ENCODE data around the gene NUDT14. TPM values are rescaled to one million over a fixed set of nuclear protein-coding genes. Genes with fewer than 3 reads are reported as not detected.

The NUDT14 gene
- total and polyA plus RNA-seq, 9 donors, result 0.68 to 22.5 (median 11.4) TPM

- 15 to 20% (median 16%) methylated on average over 24 to 25 of the region's 25 CpGs for WGBS, 3 donors
- TF ChIP-seq CTCF (IDR thresholded peaks at IDR 0.05) (no peak), POLR2A (IDR thresholded peaks at IDR 0.05) (no peak), EP300 (IDR thresholded peaks at IDR 0.05) (no peak)
- Histone ChIP-seq H3K27ac (peak overlapping the region in 1 of 2 donors; percentile 23), H3K4me3 (no peak overlapping the region), H3K4me1 (ENCODE audit: insufficient read depth) (no peaks in the 10 kb centered on the region), H3K27me3 (no peaks in the 10 kb centered on the region), H3K9me3 (no peaks in the 10 kb centered on the region), H3K36me3 (no peaks in the 10 kb centered on the region)
- intact Hi-C loops (cut with DNase I), result no loop called here
- no peak for DNase-seq
Measured at GRCh38 chr14:105195522-105196264, 14.6 kb upstream of the NUDT14 start.

GRCh38 chr14:105195051-105195450 lies 13.9 kb upstream of the NUDT14 start:
- no peak for DNase-seq
- H3K27me3 ChIP-seq, result no peaks in the 10 kb centered on the region
- no peaks in the 10 kb centered on the region for H3K36me3 ChIP-seq
- intact Hi-C loops (cut with DNase I), result no loop called here
- TF ChIP-seq EP300 (IDR thresholded peaks at IDR 0.05) (no peak), CTCF (IDR thresholded peaks at IDR 0.05) (no peak), POLR2A (IDR thresholded peaks at IDR 0.05) (no peak)
- H3K4me1 ChIP-seq (ENCODE audit: insufficient read depth), result no peaks in the 10 kb centered on the region
- H3K27ac ChIP-seq, result no peak overlapping the region
- H3K4me3 ChIP-seq, result no peak overlapping the region
- H3K9me3 ChIP-seq, result no peaks in the 10 kb centered on the region
- WGBS, 3 donors, result 46 to 57% (median 53%) methylated on average over 8 to 10 of the region's 10 CpGs

GRCh38 chr14:105193916-105194782 lies 13.0 kb upstream of the NUDT14 start:
- Histone ChIP-seq H3K36me3 (no peaks in the 10 kb centered on the region), H3K4me1 (ENCODE audit: insufficient read depth) (no peaks in the 10 kb centered on the region), H3K4me3 (no peak overlapping the region), H3K27ac (no peak overlapping the region), H3K27me3 (no peaks in the 10 kb centered on the region), H3K9me3 (no peaks in the 10 kb centered on the region)
- no peak for DNase-seq
- WGBS, 3 donors, result 21 to 25% (median 24%) methylated on average over 17 of the region's 17 CpGs
- TF ChIP-seq CTCF (IDR thresholded peaks at IDR 0.05) (no peak), POLR2A (IDR thresholded peaks at IDR 0.05) (no peak)
- intact Hi-C loops (cut with DNase I), result loop anchor here in 1 of 4 donors (2.0 kb wide), 1 partner anchor 67 kb away; no protein-coding TSS in a partner anchor

DNA sequence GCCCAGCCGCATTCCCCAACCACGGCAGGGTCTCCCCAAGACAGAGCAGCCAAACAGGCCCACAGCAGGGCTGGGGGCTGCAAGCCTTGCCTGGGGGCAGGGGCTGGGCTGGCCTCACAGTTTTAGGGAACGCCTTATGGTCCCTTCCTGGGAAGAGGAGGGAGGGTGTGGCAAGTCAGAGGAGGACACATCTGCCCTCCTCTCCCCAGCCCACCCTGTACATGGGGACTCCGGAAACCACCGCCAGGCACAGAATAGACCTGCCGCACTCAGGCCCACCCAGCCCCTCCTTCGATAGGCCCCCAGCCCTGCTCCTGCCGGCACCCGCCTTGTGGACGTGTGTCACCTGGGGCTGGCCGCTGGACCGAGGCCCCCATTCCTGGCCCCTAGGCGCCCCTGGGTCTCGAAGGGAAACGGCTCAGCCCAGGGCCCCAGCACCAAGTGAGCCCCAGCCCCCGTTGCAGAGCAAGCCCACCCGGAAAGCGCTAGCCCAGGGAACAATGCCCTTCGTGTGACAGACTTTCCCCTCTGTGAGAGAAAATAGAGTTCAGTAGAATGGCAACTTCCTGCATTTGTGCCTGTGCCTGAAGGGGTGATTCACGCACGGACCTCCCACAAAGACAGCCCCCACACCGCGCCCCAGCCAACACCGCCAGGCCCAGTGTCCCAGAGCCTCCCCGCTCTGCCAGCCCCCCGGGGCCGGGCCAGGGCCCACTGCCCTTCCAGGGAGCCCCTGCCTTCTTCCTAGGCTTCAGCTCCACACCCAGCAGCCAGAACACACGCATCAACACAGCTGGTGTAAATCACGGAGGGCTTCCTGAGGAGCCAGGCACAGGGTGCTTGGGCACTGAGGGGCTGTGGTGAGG lies 12.0 kb upstream of the NUDT14 start:
- Histone ChIP-seq H3K36me3 (no peaks in the 10 kb centered on the region), H3K4me3 (no peak overlapping the region), H3K27ac (no peak overlapping the region), H3K4me1 (ENCODE audit: insufficient read depth) (no peaks in the 10 kb centered on the region), H3K27me3 (no peaks in the 10 kb centered on the region), H3K9me3 (peaks cover 0 to 2% of the 10 kb centered on the region in 2 donors)
- 24 to 28% (median 25%) methylated on average over 29 of the region's 29 CpGs for WGBS, 3 donors
- intact Hi-C loops (cut with DNase I), result loop anchor here in 1 of 4 donors (2.0 kb wide), 1 partner anchor 66 kb away; no protein-coding TSS in a partner anchor
- DNase-seq, result no peak
- TF ChIP-seq CTCF (IDR thresholded peaks at IDR 0.05) (no peak), POLR2A (IDR thresholded peaks at IDR 0.05) (no peak), EP300 (IDR thresholded peaks at IDR 0.05) (no peak)

Measured in ovary (tissue), 9 donors.